PC-9 (cell line): ENCODE results near the gene NLE1. TPM values are rescaled to one million over a fixed set of nuclear protein-coding genes. Genes with fewer than 3 reads are reported as not detected.

Experiments used
- BruUV-seq: library from RNA; stranded (reverse); fragments of 400-500 nt; replicated peaks from 2 replicates; lab custom pipeline; 2021; lab: Mats Ljungman, UMichigan
- CTCF ChIA-PET: fragments of 300-600 bp; sonication (Branson Sonifier 250); formaldehyde crosslinking; loops from one replicate; lab custom pipeline; 2022; ENCODE audit warnings: antibody characterized with exemption; lab: Charles Lee
- POLR2A ChIA-PET: fragments of 300-600 bp; sonication (Branson Sonifier 250); formaldehyde crosslinking; loops from one replicate; lab custom pipeline; 2022; ENCODE audit warnings: antibody characterized with exemption; ENCODE audit not compliant: unreplicated experiment; lab: Charles Lee
- DNase-seq, 2 experiments: peaks; one replicate each; pipeline versions ENCODE4 v3.0.0 to v3.0.0-alpha.2; 2015 to 2022; ENCODE audit warnings: mixed read lengths in 1 of 2
- H2AFZ ChIP-seq: fragments of 200-600 bp; sonication (generic); 2 replicates; pipeline ENCODE4 v1.8.1; 2017; ENCODE audit warnings: antibody characterized with exemption
- H3F3A ChIP-seq: fragments of 200-600 bp; sonication (generic); 2 replicates; pipeline ENCODE4 v1.8.1; 2017; ENCODE audit warnings: antibody characterized with exemption, mild to moderate bottlenecking, low read depth; ENCODE audit not compliant: insufficient read depth
- H3K27ac ChIP-seq: fragments of 200-600 bp; sonication (generic); 2 replicates; pipeline ENCODE4 v1.6.1; 2016; ENCODE audit warnings: mixed run types
- H3K27me3 ChIP-seq: fragments of 200-600 bp; sonication (generic); 2 replicates; pipeline ENCODE4 v1.6.1; 2016; ENCODE audit warnings: low read depth, mixed run types; ENCODE audit not compliant: insufficient read depth
- H3K36me3 ChIP-seq: fragments of 200-600 bp; sonication (generic); 2 replicates; pipeline ENCODE4 v1.6.1; 2016; ENCODE audit warnings: low read depth, mixed run types
- H3K4me1 ChIP-seq: fragments of 200-600 bp; sonication (generic); replicated peaks from 2 replicates; pipeline ENCODE4 v1.6.1; 2016; ENCODE audit warnings: mixed run types; ENCODE audit not compliant: insufficient read depth
- H3K4me2 ChIP-seq: fragments of 200-600 bp; sonication (generic); 2 replicates; pipeline ENCODE4 v1.6.1; 2017; ENCODE audit warnings: mixed run types
- H3K4me3 ChIP-seq: fragments of 200-600 bp; sonication (generic); 2 replicates; pipeline ENCODE4 v1.6.1; 2016; ENCODE audit warnings: mixed run types
- H3K79me2 ChIP-seq: fragments of 200-600 bp; sonication (generic); 2 replicates; pipeline ENCODE4 v1.6.1; 2017; ENCODE audit warnings: low read depth, mixed run types
- H3K9me2 ChIP-seq: fragments of 200-600 bp; sonication (generic); 2 replicates; pipeline ENCODE4 v1.8.1; 2017; ENCODE audit warnings: mild to moderate bottlenecking; ENCODE audit not compliant: insufficient read depth
- H3K9me3 ChIP-seq: fragments of 200-600 bp; sonication (generic); 2 replicates; pipeline ENCODE4 v1.8.1; 2016; ENCODE audit warnings: low read depth; ENCODE audit not compliant: insufficient read depth
- H4K20me1 ChIP-seq: fragments of 200-600 bp; sonication (generic); 2 replicates; pipeline ENCODE4 v1.8.1; 2017; ENCODE audit not compliant: insufficient read depth
- CTCF ChIP-seq: fragments of 200-600 bp; sonication (generic); conservative IDR thresholded peaks from 2 replicates; pipeline ENCODE4 v1.6.1; 2017; ENCODE audit warnings: mixed run types, antibody characterized with exemption, mild to moderate bottlenecking, moderate library complexity
- EZH2 ChIP-seq: fragments of 200-600 bp; sonication (generic); IDR thresholded peaks from 2 replicates; pipeline ENCODE4 v1.8.0; 2017; ENCODE audit warnings: antibody characterized with exemption, low read depth
- intact Hi-C: fragments of 100-400 bp; cut with micrococcal nuclease; formaldehyde crosslinking; loops from one replicate; pipeline ENCODE4 v1.10.0; 2022; ENCODE audit not compliant: unreplicated experiment
- total RNA-seq: library from RNA; stranded (reverse); gene quantifications from 2 replicates; pipeline ENCODE4 v1.2.3, GENCODE V29; 2021

NLE1 gene
- total RNA-seq, 1 experiment from 2014 or later = 16.4 TPM

- BruUV-seq = no TSS peak
- no peak for DNase-seq
- H2AFZ ChIP-seq = no peak overlapping the region
- H3F3A ChIP-seq = peaks cover 4% of the 10 kb centered on the region; the same call in 1 of the 2 replicates
- no peak overlapping the region for H3K27ac ChIP-seq
- H3K4me2 ChIP-seq = no peak overlapping the region
- TF ChIP-seq EZH2 = no peak
- TF ChIP-seq CTCF = no peak
- no peaks in the 10 kb centered on the region for H3K9me2 ChIP-seq
- no peaks in the 10 kb centered on the region for H3K79me2 ChIP-seq
- H3K4me1 ChIP-seq = no peaks in the 10 kb centered on the region
- H3K4me3 ChIP-seq = no peak overlapping the region
- 0 out of 2 replicates have a peak, but pooled peaks cover 4% of the 10 kb centered on the region for H4K20me1 ChIP-seq
- H3K9me3 ChIP-seq = no peaks in the 10 kb centered on the region
- no peaks in the 10 kb centered on the region for H3K27me3 ChIP-seq
- intact Hi-C loops = loop anchor here (10.0 kb wide), 1 partner anchor 613 kb away; no protein-coding TSS in a partner anchor
- POLR2A ChIA-PET = no interaction called here
- H3K36me3 ChIP-seq = peaks cover 14% of the 10 kb centered on the region; the same call in 1 of the 2 replicates
- CTCF ChIA-PET = no interaction called here
These were observed 10.0 kb downstream of the NLE1 start for GRCh38 chr17:35132099-35132498.

GRCh38 chr17:35130392-35130791 is 11.7 kb downstream of the NLE1 start:
- no TSS peak for BruUV-seq
- no peak for DNase-seq
- Histone ChIP-seq H2AFZ (no peak overlapping the region), H3K79me2 (no peaks in the 10 kb centered on the region), H3K9me3 (no peaks in the 10 kb centered on the region), H3K4me3 (no peak overlapping the region), H4K20me1 (0 out of 2 replicates have a peak, but pooled peaks cover 4% of the 10 kb centered on the region), H3K27ac (no peak overlapping the region), H3K4me1 (no peaks in the 10 kb centered on the region), H3K9me2 (no peaks in the 10 kb centered on the region), H3K27me3 (no peaks in the 10 kb centered on the region), H3F3A (peaks cover 4% of the 10 kb centered on the region; the same call in 1 of the 2 replicates), H3K36me3 (peaks cover 5% of the 10 kb centered on the region; the same call in 1 of the 2 replicates), H3K4me2 (no peak overlapping the region)
- TF ChIP-seq EZH2 (no peak), CTCF (no peak)
- intact Hi-C loops = loop anchor here (10.0 kb wide), 1 partner anchor 614 kb away; no protein-coding TSS in a partner anchor
- ChIA-PET POLR2A (interaction anchor here (0.7 kb wide), 1 partner anchor 89 kb away, joined by 4 read pairs; no protein-coding TSS in a partner anchor), CTCF (no interaction called here)

- H3K4me3 ChIP-seq = no peak overlapping the region
- no peaks in the 10 kb centered on the region for H3K4me1 ChIP-seq
- no peak overlapping the region for H3K27ac ChIP-seq
- ChIA-PET CTCF (no interaction called here), POLR2A (interaction anchor here (0.7 kb wide), 1 partner anchor 90 kb away, joined by 4 read pairs; no protein-coding TSS in a partner anchor)
- no peaks in the 10 kb centered on the region for H3K9me3 ChIP-seq
- BruUV-seq = no TSS peak
- H3K4me2 ChIP-seq = no peak overlapping the region
- no peak for TF ChIP-seq CTCF
- no peak for TF ChIP-seq EZH2
- no peak overlapping the region for H2AFZ ChIP-seq
- H3K36me3 ChIP-seq = peaks cover 2% of the 10 kb centered on the region; the same call in 1 of the 2 replicates
- H3K27me3 ChIP-seq = no peaks in the 10 kb centered on the region
- H3K79me2 ChIP-seq = no peaks in the 10 kb centered on the region
- peaks cover 4% of the 10 kb centered on the region; the same call in 1 of the 2 replicates for H3F3A ChIP-seq
- intact Hi-C loops = loop anchor here (10.0 kb wide), 1 partner anchor 615 kb away; no protein-coding TSS in a partner anchor
- DNase-seq = no peak
- H3K9me2 ChIP-seq = no peaks in the 10 kb centered on the region
- 0 out of 2 replicates have a peak, but pooled peaks cover 4% of the 10 kb centered on the region for H4K20me1 ChIP-seq
These were observed 12.1 kb downstream of the NLE1 start for GRCh38 chr17:35129973-35130351.
